HG02973 (cell line): ENCODE measurements around the gene KCND3.

Experiments used
- ATAC-seq: cut with Tn5 transposase; IDR thresholded peaks from one replicate; pipeline ENCODE4 v1.9.1; 2021; ENCODE audit warnings: moderate library complexity; ENCODE audit not compliant: unreplicated experiment

KCND3 gene

GRCh38 chr1:111733183-111733991 is 256.1 kb downstream of the KCND3 start:
- no peak for ATAC-seq

- ATAC-seq, result no peak
These were observed 256.8 kb downstream of the KCND3 start for GRCh38 chr1:111732718-111733117.

- ATAC-seq, result no peak
These were observed 257.5 kb downstream of the KCND3 start for GRCh38 chr1:111731956-111732355.

- ATAC-seq, result no peak
These were observed 258.8 kb downstream of the KCND3 start for GRCh38 chr1:111730706-111731105.

- no peak for ATAC-seq
These were observed 259.4 kb downstream of the KCND3 start for GRCh38 chr1:111729946-111730681.

GRCh38 chr1:111729271-111729921 is 260.1 kb downstream of the KCND3 start:
- no peak for ATAC-seq

GRCh38 chr1:111727056-111727455 is 262.4 kb downstream of the KCND3 start:
- no peak for ATAC-seq

- ATAC-seq, result no peak
These were observed 264.3 kb downstream of the KCND3 start for GRCh38 chr1:111725192-111725591.

- ATAC-seq, result no peak
These were observed 265.6 kb downstream of the KCND3 start for GRCh38 chr1:111723871-111724270.

GRCh38 chr1:111723091-111723806 is 266.2 kb downstream of the KCND3 start:
- no peak for ATAC-seq

GRCh38 chr1:111720977-111721786 is 268.3 kb downstream of the KCND3 start:
- ATAC-seq, result no peak
